Activated gamma-delta T cell treated with Interleukin-2 at 50 U/mL for 16 hours (primary cell): ENCODE data around the gene TBC1D10B.
"Not testable (repeated sequence)": the region's sequence is repeated elsewhere in the genome, so short reads cannot be mapped to it uniquely, and the experiment has no call there.

Experiments used
- DNase-seq: peaks from one replicate; pipeline ENCODE4 v3.0.0-alpha.2; 2020

TBC1D10B gene

GRCh38 chr16:30397056-30397455 is 26.8 kb upstream of the TBC1D10B start:
- no peak for DNase-seq

- DNase-seq: not testable (repeated sequence)
Observed at GRCh38 chr16:30396627-30397026, 26.3 kb upstream of the TBC1D10B start.

GRCh38 chr16:30395992-30396585 is 25.8 kb upstream of the TBC1D10B start:
- DNase-seq: no peak

GRCh38 chr16:30395155-30395991 is 25.1 kb upstream of the TBC1D10B start, which contains the start of gene ZNF48:
Gene ZNF48, plus strand, starts transcription at chr16:30395420. Its CDS starts 375 bp downstream, at chr16:30395795.
- peak; percentile 64 for DNase-seq

- no peak for DNase-seq
Observed at GRCh38 chr16:30394592-30395154, 24.4 kb upstream of the TBC1D10B start.

GRCh38 chr16:30383521-30383920 is 13.2 kb upstream of the TBC1D10B start:
- no peak for DNase-seq

GRCh38 chr16:30382111-30382881 is 12.0 kb upstream of the TBC1D10B start, which contains the start of gene SEPTIN1:
Gene SEPTIN1, minus strand, starts transcription at chr16:30382561. Its CDS starts 19 bp downstream, at chr16:30382542.
- peak; percentile 79 for DNase-seq

GRCh38 chr16:30381291-30382041 is 11.2 kb upstream of the TBC1D10B start:
- DNase-seq: no peak

- DNase-seq: no peak
Observed at GRCh38 chr16:30380803-30381208, 10.5 kb upstream of the TBC1D10B start.

GRCh38 chr16:30380072-30380802 is 9.9 kb upstream of the TBC1D10B start:
- DNase-seq: no peak

GRCh38 chr16:30379158-30379783 is 9.0 kb upstream of the TBC1D10B start:
- no peak for DNase-seq

- peak; percentile 100 for DNase-seq
Observed at GRCh38 chr16:30378236-30379157, 8.2 kb upstream of the TBC1D10B start.

- DNase-seq: peak; percentile 89
Observed at GRCh38 chr16:30377812-30378235, 7.5 kb upstream of the TBC1D10B start.

GRCh38 chr16:30377050-30377811 is 6.9 kb upstream of the TBC1D10B start:
- no peak for DNase-seq

GRCh38 chr16:30376461-30376902 is 6.2 kb upstream of the TBC1D10B start:
- DNase-seq: no peak

- DNase-seq: no peak
Observed at GRCh38 chr16:30375864-30376263, 5.6 kb upstream of the TBC1D10B start.

GRCh38 chr16:30374538-30374937 is 4.2 kb upstream of the TBC1D10B start, which contains the start of gene MYL11:
Gene MYL11, plus strand, starts transcription at chr16:30374802. Its CDS starts 56 bp downstream, at chr16:30374858.
- DNase-seq: no peak

GRCh38 chr16:30372725-30373124 is 2.4 kb upstream of the TBC1D10B start:
- DNase-seq: no peak
